Measurements from ENCODE around the gene ERICH6B.

ERICH6B gene

DNA sequence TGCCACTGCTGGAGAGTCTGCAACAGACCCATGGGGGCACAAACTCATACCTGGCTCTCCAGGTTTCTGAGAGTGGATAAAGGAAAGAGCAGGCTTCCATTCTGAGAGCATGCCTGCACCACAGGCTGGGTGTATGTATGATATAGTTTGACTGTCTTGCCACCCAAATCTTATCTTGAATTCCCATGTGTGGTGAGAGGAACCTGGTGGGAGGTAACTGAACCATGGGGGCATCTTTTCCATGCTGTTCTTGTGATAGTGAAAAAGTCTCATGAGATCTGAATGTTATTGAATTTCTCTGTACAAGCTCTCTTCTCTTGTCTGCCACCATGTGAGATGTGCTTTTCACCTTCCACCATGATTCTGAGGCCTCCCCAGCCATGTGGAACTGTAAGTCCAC, 50.2 kb downstream of the ERICH6B start:
- Histone ChIP-seq H3K36me3 (ENCODE audit: control insufficient read depth, insufficient read depth, low read length) (no peaks in the 10 kb centered on the region), H3K4me3 (ENCODE audit: low read depth, low read length) (no peak overlapping the region), H3K27me3 (ENCODE audit: control insufficient read depth, insufficient read depth, low read length) (no peaks in the 10 kb centered on the region), H3K9ac (ENCODE audit: low read depth, low read length) (no peak overlapping the region), H3K4me1 (ENCODE audit: control insufficient read depth, insufficient read depth, low read length) (no peaks in the 10 kb centered on the region), H3K9me3 (ENCODE audit: control insufficient read depth, insufficient read depth, low read length) (no peaks in the 10 kb centered on the region)

DNA sequence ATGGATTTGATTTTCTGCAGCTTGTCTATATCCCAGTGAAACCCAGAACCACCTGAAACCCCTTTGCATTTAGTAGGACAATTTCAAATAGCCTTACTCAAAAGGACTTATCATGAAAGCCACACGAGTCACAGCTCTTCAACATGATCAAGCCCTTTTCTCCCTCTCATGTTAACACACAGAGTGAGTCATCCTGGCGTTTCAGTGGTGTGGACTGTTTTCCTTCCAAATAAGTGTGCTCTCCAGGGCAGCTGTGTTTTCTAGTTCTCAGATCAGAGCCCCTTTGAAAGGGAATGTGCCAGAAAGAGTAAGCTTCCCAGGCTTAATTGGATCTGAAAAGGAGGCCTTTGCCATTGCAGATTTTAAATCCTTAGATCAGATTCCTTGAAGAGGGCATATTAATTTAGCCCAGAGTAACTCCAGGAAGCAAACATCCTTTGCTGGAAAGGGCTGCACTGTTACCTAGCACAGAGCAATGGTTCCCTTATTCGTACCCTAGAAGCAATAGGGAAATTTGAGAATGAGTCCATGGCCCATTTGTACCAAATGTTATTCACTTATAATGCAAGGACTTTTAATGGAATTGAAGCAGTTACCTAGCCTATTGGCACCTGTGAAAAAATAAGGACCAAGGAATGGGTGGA, 51.3 kb downstream of the ERICH6B start:
- Histone ChIP-seq H3K9ac (ENCODE audit: low read depth, low read length) (no peak overlapping the region), H3K4me1 (ENCODE audit: control insufficient read depth, insufficient read depth, low read length) (no peaks in the 10 kb centered on the region), H3K27me3 (ENCODE audit: control insufficient read depth, insufficient read depth, low read length) (no peaks in the 10 kb centered on the region), H3K36me3 (ENCODE audit: control insufficient read depth, insufficient read depth, low read length) (no peaks in the 10 kb centered on the region), H3K9me3 (ENCODE audit: control insufficient read depth, insufficient read depth, low read length) (no peaks in the 10 kb centered on the region), H3K4me3 (ENCODE audit: low read depth, low read length) (no peak overlapping the region)

DNA sequence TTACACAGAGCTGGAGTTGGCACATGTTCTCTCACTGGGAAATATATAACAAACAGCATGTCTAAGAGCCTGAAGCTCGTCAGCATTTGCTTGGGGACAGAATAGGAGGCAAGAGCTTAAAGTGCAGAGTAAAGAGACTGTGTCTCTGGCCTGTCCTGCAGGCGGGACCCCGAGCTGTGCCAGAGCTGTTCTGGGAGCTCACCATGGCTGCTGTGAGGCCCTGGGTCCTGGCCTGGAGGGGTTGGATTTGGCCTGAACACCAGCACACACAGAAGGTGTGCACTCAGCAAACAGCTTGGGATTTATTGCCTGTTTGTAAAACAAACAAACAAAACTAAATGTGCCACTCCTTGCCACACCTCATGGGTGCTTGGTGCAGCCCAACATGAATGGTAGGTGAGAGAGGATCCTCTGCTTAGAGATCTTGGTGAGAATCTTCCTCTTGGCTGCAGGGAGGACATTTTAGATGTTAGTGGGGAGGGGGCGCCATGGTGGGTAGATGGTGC, 60.9 kb downstream of the ERICH6B start:
- Histone ChIP-seq H3K4me1 (ENCODE audit: control insufficient read depth, insufficient read depth, low read length) (no peaks in the 10 kb centered on the region), H3K9ac (ENCODE audit: low read depth, low read length) (no peak overlapping the region), H3K4me3 (ENCODE audit: low read depth, low read length) (no peak overlapping the region), H3K27me3 (ENCODE audit: control insufficient read depth, insufficient read depth, low read length) (no peaks in the 10 kb centered on the region), H3K36me3 (ENCODE audit: control insufficient read depth, insufficient read depth, low read length) (no peaks in the 10 kb centered on the region), H3K9me3 (ENCODE audit: control insufficient read depth, insufficient read depth, low read length) (no peaks in the 10 kb centered on the region)

DNA sequence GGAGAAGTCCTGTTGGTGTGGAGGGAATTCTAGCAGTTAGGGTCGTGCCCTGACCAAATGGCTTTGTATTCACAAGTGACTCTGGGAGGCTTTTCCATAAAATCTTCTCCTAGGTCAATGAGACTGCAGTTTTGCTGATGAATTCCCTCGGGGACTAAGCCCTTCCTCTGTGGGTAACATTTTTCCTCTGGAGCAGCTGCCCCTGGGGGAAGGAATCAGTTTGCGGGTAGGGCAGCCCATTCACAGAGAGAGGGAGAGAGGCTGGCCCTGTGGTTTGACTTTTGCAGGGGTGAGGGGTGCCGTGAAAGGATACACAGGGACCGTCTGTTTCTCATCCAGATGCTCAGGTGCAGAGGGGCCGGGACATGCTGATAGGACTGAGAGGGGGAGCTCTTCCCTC, 67.3 kb downstream of the ERICH6B start:
- H3K9ac ChIP-seq (ENCODE audit: low read depth, low read length), result no peak overlapping the region
- no peaks in the 10 kb centered on the region for H3K4me1 ChIP-seq (ENCODE audit: control insufficient read depth, insufficient read depth, low read length)
- H3K9me3 ChIP-seq (ENCODE audit: control insufficient read depth, insufficient read depth, low read length), result no peaks in the 10 kb centered on the region
- no peak overlapping the region for H3K4me3 ChIP-seq (ENCODE audit: low read depth, low read length)
- no peaks in the 10 kb centered on the region for H3K27me3 ChIP-seq (ENCODE audit: control insufficient read depth, insufficient read depth, low read length)
- H3K36me3 ChIP-seq (ENCODE audit: control insufficient read depth, insufficient read depth, low read length), result no peaks in the 10 kb centered on the region

DNA sequence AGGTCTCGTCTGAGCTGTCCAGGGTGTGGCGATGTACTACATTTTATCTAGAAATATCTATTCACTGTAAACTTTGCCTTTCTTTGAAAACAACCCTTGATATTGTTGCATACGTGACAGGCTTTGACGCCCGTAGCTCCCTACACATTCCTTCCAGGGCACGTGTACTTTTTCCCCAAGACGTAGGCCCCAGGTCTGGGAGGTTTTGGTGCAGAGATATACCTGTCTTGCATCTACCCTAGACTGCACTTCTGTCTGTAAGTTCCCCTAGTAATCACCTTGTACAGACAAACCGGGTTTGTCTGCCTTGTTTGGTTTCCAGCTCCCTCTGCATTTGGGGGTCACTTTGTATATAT, 69.2 kb downstream of the ERICH6B start:
- Histone ChIP-seq H3K9me3 (ENCODE audit: control insufficient read depth, insufficient read depth, low read length) (no peaks in the 10 kb centered on the region), H3K4me1 (ENCODE audit: control insufficient read depth, insufficient read depth, low read length) (no peaks in the 10 kb centered on the region), H3K4me3 (ENCODE audit: low read depth, low read length) (no peak overlapping the region), H3K27me3 (ENCODE audit: control insufficient read depth, insufficient read depth, low read length) (no peaks in the 10 kb centered on the region), H3K36me3 (ENCODE audit: control insufficient read depth, insufficient read depth, low read length) (no peaks in the 10 kb centered on the region), H3K9ac (ENCODE audit: low read depth, low read length) (no peak overlapping the region)

DNA sequence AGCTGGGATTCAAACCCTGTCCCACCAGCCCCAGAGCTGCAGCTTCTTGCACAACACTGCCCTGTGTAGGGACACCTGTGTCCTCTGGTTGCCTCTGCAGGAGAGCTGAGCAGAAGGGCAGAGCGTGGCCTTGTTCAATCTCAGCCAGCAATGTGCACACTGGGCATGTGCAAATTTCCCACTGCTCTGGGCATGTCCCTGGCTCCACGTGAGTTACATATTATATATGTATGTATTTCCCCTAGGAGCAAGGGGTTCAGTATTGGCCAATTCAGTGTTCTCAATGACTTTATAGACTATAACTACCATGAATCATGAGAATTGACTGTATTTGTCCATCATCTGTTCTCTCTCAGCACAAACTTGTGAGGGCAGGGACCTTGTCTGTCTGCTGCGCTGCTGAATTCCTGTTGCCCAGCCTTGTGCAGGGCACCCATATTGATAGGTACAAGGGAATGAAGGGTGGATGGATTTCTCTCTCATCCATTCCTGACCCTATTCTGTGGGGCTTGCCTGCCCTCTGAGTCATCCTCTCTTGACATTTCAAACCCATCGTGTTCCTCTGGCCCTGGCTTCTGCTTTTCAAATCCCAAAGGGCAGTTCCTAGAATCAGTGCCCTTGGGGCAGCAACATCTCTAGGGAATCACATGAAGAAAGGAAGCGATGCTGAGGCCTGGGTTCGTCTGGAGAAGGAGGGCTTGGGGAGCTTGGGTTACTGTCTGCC, 69.7 kb downstream of the ERICH6B start:
- Histone ChIP-seq H3K36me3 (ENCODE audit: control insufficient read depth, insufficient read depth, low read length) (no peaks in the 10 kb centered on the region), H3K4me3 (ENCODE audit: low read depth, low read length) (no peak overlapping the region), H3K27me3 (ENCODE audit: control insufficient read depth, insufficient read depth, low read length) (no peaks in the 10 kb centered on the region), H3K4me1 (ENCODE audit: control insufficient read depth, insufficient read depth, low read length) (no peaks in the 10 kb centered on the region), H3K9ac (ENCODE audit: low read depth, low read length) (no peak overlapping the region), H3K9me3 (ENCODE audit: control insufficient read depth, insufficient read depth, low read length) (no peaks in the 10 kb centered on the region)

DNA sequence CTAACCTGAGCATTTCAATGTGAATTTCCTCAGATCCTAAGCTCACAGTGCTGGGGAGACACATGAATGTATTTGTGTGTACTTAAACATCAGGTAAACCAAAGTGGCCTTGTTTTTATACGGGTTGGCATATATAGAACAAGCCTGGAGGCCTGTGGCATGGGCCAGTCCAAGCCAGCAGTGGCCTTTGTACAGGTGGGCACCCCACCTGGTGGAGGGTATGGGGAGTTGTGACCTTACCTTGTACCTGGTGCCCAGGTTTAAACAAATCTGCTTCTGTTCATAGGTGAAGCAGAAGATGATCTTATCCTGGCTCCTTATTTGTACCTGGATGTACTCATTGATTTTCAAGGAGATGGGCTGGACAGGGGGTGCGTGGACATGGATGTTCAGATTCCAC, 71.0 kb downstream of the ERICH6B start:
- no peaks in the 10 kb centered on the region for H3K4me1 ChIP-seq (ENCODE audit: control insufficient read depth, insufficient read depth, low read length)
- H3K9me3 ChIP-seq (ENCODE audit: control insufficient read depth, insufficient read depth, low read length), result no peaks in the 10 kb centered on the region
- no peaks in the 10 kb centered on the region for H3K36me3 ChIP-seq (ENCODE audit: control insufficient read depth, insufficient read depth, low read length)
- no peak overlapping the region for H3K4me3 ChIP-seq (ENCODE audit: low read depth, low read length)
- no peak overlapping the region for H3K9ac ChIP-seq (ENCODE audit: low read depth, low read length)
- no peaks in the 10 kb centered on the region for H3K27me3 ChIP-seq (ENCODE audit: control insufficient read depth, insufficient read depth, low read length)

DNA sequence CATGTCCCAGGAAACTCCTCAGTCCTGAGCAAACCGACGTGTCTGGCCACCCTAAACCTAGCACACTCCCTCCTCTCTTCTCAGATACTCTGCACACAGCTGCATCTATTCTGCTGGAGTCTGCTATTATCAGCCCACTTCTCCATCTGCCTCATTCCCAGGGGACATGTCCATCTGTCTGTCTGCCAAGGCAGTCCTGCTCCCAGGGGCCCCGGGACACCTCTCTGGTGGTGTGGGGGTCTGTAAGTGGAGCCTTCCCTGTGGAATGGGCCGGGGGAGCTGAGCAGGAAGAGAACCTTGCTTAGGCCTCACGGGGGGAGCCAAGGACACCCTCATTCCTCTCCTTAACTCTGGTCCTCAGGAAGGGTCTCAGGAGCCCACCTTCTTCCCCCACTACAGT, 72.7 kb downstream of the ERICH6B start:
- Histone ChIP-seq H3K9ac (ENCODE audit: low read depth, low read length) (no peak overlapping the region), H3K9me3 (ENCODE audit: control insufficient read depth, insufficient read depth, low read length) (no peaks in the 10 kb centered on the region), H3K27me3 (ENCODE audit: control insufficient read depth, insufficient read depth, low read length) (no peaks in the 10 kb centered on the region), H3K36me3 (ENCODE audit: control insufficient read depth, insufficient read depth, low read length) (no peaks in the 10 kb centered on the region), H3K4me3 (ENCODE audit: low read depth, low read length) (no peak overlapping the region), H3K4me1 (ENCODE audit: control insufficient read depth, insufficient read depth, low read length) (no peaks in the 10 kb centered on the region)

DNA sequence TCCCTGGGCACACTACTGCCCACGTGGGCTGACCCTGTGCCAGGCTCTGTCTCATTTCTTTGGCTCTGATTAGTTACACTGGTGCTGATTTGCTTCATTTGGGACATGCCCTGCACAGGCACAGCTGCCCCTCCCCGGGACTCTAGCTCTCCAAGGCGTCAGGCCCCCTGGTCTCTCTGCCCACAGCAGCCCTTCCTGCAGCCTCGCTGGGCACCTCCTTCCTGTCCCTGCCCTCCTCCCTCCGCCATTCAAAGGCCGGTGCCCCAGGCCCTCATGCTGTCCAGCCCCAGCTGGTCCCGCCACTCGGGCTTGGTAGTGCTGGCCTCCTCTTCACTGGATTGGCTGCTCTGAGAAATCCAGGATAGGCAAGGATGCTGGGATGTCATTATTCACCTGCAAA, 73.1 kb downstream of the ERICH6B start:
- Histone ChIP-seq H3K36me3 (ENCODE audit: control insufficient read depth, insufficient read depth, low read length) (no peaks in the 10 kb centered on the region), H3K9ac (ENCODE audit: low read depth, low read length) (no peak overlapping the region), H3K4me3 (ENCODE audit: low read depth, low read length) (no peak overlapping the region), H3K9me3 (ENCODE audit: control insufficient read depth, insufficient read depth, low read length) (no peaks in the 10 kb centered on the region), H3K27me3 (ENCODE audit: control insufficient read depth, insufficient read depth, low read length) (no peaks in the 10 kb centered on the region), H3K4me1 (ENCODE audit: control insufficient read depth, insufficient read depth, low read length) (no peaks in the 10 kb centered on the region)

DNA sequence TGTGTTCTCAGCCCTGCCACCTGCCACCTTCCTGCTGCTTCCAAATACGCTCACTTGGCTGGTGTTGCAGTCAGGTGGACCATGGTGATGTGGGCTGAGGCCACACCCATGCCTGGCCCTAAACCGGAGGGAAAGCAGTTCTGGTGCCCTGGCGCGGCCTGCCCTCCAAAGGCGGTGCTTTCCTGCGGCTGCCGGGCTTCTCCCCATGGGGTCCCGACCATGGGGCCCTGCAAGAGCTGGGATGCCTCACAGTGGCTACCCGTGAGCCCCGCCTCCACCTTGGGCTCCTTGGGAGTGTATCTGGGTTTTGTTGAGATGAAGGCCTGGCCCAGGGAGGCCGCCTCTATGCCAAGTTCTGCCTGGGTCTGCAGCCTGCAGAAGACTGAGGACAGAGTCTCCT, 73.7 kb downstream of the ERICH6B start:
- Histone ChIP-seq H3K9me3 (ENCODE audit: control insufficient read depth, insufficient read depth, low read length) (no peaks in the 10 kb centered on the region), H3K36me3 (ENCODE audit: control insufficient read depth, insufficient read depth, low read length) (no peaks in the 10 kb centered on the region), H3K9ac (ENCODE audit: low read depth, low read length) (no peak overlapping the region), H3K4me3 (ENCODE audit: low read depth, low read length) (no peak overlapping the region), H3K4me1 (ENCODE audit: control insufficient read depth, insufficient read depth, low read length) (no peaks in the 10 kb centered on the region), H3K27me3 (ENCODE audit: control insufficient read depth, insufficient read depth, low read length) (no peaks in the 10 kb centered on the region)

DNA sequence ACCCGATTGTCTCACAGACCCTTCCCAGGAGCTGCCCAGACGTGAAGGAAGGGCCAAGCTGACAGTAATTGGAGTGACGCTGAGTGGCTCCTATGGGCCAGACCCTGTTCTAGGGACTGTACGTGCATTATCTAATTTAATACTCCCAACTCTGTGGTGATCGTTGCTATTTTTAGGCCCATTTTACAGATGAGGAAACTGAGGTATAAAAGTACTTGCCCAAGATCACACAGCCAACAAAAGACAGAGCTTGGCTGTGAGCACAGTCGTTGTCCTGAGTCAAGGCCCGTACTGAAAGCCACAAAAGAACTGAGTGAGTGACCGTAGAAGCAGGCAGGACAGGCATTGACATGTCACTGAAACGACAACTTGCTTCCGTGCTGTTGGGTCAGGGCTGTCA, 74.7 kb downstream of the ERICH6B start:
- Histone ChIP-seq H3K27me3 (ENCODE audit: control insufficient read depth, insufficient read depth, low read length) (no peaks in the 10 kb centered on the region), H3K4me3 (ENCODE audit: low read depth, low read length) (no peak overlapping the region), H3K9me3 (ENCODE audit: control insufficient read depth, insufficient read depth, low read length) (no peaks in the 10 kb centered on the region), H3K4me1 (ENCODE audit: control insufficient read depth, insufficient read depth, low read length) (no peaks in the 10 kb centered on the region), H3K36me3 (ENCODE audit: control insufficient read depth, insufficient read depth, low read length) (no peaks in the 10 kb centered on the region), H3K9ac (ENCODE audit: low read depth, low read length) (no peak overlapping the region)

DNA sequence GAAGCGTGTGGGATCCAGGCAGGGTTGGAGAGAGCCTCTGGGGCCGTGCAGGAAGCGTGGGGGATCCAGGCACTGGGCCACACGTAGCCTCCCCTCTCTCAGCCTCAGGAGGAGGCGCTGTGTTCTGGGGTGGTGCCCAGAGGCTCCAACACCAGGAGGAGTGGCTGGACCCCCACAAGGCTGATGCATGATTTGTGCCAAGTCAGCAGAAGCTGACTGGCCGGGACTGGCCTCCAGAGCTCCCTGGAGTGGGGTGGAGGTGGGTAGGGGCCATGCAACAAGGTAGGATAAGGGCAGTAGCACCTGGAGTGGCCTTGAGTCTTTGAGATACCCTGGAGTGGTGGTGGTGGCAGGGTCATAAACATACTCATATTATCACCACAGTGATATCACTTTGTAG, 75.3 kb downstream of the ERICH6B start:
- Histone ChIP-seq H3K27me3 (ENCODE audit: control insufficient read depth, insufficient read depth, low read length) (no peaks in the 10 kb centered on the region), H3K4me3 (ENCODE audit: low read depth, low read length) (no peak overlapping the region), H3K4me1 (ENCODE audit: control insufficient read depth, insufficient read depth, low read length) (no peaks in the 10 kb centered on the region), H3K9me3 (ENCODE audit: control insufficient read depth, insufficient read depth, low read length) (no peaks in the 10 kb centered on the region), H3K36me3 (ENCODE audit: control insufficient read depth, insufficient read depth, low read length) (no peaks in the 10 kb centered on the region), H3K9ac (ENCODE audit: low read depth, low read length) (no peak overlapping the region)
